ENCODE measurements around the gene TSPAN5. TPM values are rescaled to one million over a fixed set of nuclear protein-coding genes. Genes with fewer than 3 reads are reported as not detected.

The TSPAN5 gene
- total RNA-seq, 2 donors from 2014 or later, result 1.8 to 2.0 TPM

DNA sequence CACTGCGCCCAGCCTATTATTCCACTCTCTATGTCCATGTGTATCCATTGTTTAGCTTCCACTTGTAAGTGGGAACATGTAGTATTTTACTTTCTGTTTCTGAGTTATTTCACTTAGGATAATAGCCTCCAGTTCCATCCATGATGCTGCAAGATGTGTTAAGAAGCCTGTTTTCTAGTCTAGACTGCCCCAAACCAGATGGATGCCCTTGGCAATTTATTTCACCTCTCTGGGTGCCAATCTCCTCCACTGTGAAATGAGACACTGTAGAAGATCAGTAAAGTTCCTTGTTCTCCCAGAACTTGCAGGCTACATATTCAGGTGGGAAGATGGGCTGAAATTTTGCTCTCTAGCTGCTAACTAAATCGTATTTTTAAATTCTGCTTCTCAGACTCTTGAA lies 72.8 kb downstream of the TSPAN5 start:
- H3K27me3 ChIP-seq, result no peaks in the 10 kb centered on the region
- no peak for TF ChIP-seq POLR2A (IDR thresholded peaks at IDR 0.05)
- TF ChIP-seq, protein P1, sequence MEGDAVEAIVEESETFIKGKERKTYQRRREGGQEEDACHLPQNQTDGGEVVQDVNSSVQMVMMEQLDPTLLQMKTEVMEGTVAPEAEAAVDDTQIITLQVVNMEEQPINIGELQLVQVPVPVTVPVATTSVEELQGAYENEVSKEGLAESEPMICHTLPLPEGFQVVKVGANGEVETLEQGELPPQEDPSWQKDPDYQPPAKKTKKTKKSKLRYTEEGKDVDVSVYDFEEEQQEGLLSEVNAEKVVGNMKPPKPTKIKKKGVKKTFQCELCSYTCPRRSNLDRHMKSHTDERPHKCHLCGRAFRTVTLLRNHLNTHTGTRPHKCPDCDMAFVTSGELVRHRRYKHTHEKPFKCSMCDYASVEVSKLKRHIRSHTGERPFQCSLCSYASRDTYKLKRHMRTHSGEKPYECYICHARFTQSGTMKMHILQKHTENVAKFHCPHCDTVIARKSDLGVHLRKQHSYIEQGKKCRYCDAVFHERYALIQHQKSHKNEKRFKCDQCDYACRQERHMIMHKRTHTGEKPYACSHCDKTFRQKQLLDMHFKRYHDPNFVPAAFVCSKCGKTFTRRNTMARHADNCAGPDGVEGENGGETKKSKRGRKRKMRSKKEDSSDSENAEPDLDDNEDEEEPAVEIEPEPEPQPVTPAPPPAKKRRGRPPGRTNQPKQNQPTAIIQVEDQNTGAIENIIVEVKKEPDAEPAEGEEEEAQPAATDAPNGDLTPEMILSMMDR (IDR thresholded peaks at IDR 0.05), result no peak

DNA sequence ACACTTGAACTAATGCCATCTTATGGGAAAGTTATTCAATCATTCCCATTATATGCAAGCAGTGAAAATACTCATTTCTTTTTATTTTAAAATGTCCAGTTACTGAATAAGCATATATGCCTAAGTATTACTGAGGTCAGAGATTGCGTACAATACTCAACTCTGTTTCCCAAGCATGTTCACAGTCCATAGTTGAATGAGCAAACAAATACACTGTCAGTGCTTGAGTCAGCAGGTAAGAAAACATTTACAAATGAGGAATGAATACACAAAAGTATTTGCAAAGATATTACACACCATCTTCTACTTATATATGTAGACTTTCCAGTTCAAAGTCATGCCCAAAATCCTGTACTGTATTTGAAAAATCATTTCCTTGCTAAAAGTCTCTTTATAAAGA lies 74.1 kb downstream of the TSPAN5 start:
- Histone ChIP-seq H3K9me3 (no peaks in the 10 kb centered on the region), H3K27me3 (no peaks in the 10 kb centered on the region), H3K4me1 (no peaks in the 10 kb centered on the region), H3K4me3 (no peak overlapping the region), H3K27ac (no peak overlapping the region), H3K36me3 (replicated peaks in 1 of 2; ENCODE audit: insufficient read depth in 1 of 2, low read depth in 2 of 2) (no peaks in the 10 kb centered on the region)
- 75 to 92% methylated on average over 1 of the region's 1 CpG for WGBS, 2 donors
- ATAC-seq (no peak), DNase-seq (no peak)
- TF ChIP-seq, protein P1 (IDR thresholded peaks at IDR 0.05), result no peak
- no peak for TF ChIP-seq POLR2A (IDR thresholded peaks at IDR 0.05)
- intact Hi-C loops (cut with DNase I), result no loop called here

More for the DNA sequence above, 72.8 kb downstream of the TSPAN5 start:
- Histone ChIP-seq H3K4me3 (no peak overlapping the region), H3K9me3 (no peaks in the 10 kb centered on the region), H3K27ac (no peak overlapping the region), H3K4me1 (no peaks in the 10 kb centered on the region), H3K36me3 (replicated peaks in 1 of 2; ENCODE audit: insufficient read depth in 1 of 2, low read depth in 2 of 2) (no peaks in the 10 kb centered on the region)
- intact Hi-C loops (cut with DNase I), result no loop called here
- WGBS, 2 donors, result 84 to 88% methylated on average over 2 of the region's 2 CpGs
- no peak for DNase-seq
- ATAC-seq, result no peak

DNA sequence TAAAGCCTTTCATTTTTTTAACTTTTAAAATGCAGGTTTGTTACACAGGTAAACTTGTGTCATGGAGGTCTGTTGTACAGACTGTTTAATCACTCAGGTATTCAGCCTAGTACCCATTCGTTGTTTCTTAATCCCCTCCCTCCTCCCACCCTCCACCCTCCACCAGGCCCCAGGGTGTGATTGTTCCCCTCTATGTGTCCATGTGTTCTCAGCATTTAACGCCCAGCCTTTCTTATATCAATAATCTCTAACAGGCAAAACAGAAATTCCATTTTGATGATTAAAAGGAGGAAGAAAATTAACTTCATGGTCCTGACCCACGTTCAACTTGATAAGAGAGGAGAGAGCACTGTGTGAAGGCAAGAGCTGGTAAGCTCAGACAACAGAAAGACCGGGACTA lies 75.1 kb downstream of the TSPAN5 start:
- Histone ChIP-seq H3K27ac (no peak overlapping the region), H3K4me1 (no peaks in the 10 kb centered on the region)

DNA sequence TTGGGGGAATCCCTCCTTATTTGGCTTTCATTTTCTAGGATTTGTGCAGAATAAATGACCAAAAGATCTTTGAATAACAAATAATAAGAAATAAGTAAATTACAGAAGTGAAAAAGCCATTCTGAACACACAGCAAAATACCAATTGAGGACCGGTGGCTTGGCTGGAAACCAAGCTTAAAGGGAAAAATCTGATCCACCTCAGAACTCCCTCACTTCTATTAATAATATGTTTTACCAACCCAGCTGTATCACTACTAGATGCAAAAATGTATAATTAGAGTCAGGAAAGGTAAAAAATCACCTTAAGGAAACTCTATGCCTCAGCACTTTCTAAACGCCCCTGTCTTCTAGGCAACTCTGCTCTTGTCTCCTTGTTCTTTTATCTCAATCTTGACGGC lies 77.3 kb downstream of the TSPAN5 start:
- no peaks in the 10 kb centered on the region for H3K4me1 ChIP-seq
- no peaks in the 10 kb centered on the region for H3K27me3 ChIP-seq
- 67 to 77% methylated on average over 3 of the region's 3 CpGs for WGBS, 2 donors
- H3K27ac ChIP-seq, result no peak overlapping the region
- no peak for DNase-seq
- no peaks in the 10 kb centered on the region for H3K9me3 ChIP-seq
- ATAC-seq, result no peak
- TF ChIP-seq POLR2A (IDR thresholded peaks at IDR 0.05), result no peak
- TF ChIP-seq, protein P1 (IDR thresholded peaks at IDR 0.05), result no peak
- H3K36me3 ChIP-seq (replicated peaks in 1 of 2; ENCODE audit: insufficient read depth in 1 of 2, low read depth in 2 of 2), result no peaks in the 10 kb centered on the region
- no peak overlapping the region for H3K4me3 ChIP-seq
- intact Hi-C loops (cut with DNase I), result no loop called here

More for the DNA sequence above, 75.1 kb downstream of the TSPAN5 start:
- no peaks in the 10 kb centered on the region for H3K9me3 ChIP-seq
- 39 to 48% methylated on average over 4 of the region's 4 CpGs for WGBS, 2 donors
- intact Hi-C loops (cut with DNase I), result no loop called here
- TF ChIP-seq, protein P1 (IDR thresholded peaks at IDR 0.05), result no peak
- TF ChIP-seq POLR2A (IDR thresholded peaks at IDR 0.05), result no peak
- H3K36me3 ChIP-seq (replicated peaks in 1 of 2; ENCODE audit: insufficient read depth in 1 of 2, low read depth in 2 of 2), result no peaks in the 10 kb centered on the region
- ATAC-seq, result no peak
- DNase-seq, result no peak
- H3K4me3 ChIP-seq, result no peak overlapping the region
- no peaks in the 10 kb centered on the region for H3K27me3 ChIP-seq

DNA sequence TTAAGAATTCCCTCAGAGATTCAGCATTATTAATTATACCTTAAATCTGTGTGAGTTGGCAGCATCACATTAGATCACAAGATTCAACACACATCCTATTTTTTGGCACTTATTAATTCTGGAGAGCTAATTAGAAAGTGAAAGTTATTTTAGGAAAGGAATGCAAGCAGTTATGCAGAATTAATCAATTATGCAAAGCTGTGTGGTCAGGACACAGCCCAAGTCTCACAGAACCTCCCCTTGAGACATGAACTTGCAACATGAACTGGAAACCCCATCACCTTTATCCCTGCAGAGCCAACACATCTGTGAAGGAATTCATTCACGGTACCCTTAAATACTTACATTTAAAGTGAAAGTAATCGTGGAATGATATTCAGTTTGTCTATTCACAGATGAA lies 80.5 kb downstream of the TSPAN5 start:
- H3K27ac ChIP-seq, result no peak overlapping the region
- ATAC-seq (no peak), DNase-seq (no peak)
- TF ChIP-seq POLR2A (IDR thresholded peaks at IDR 0.05), result no peak
- TF ChIP-seq, protein P1 (IDR thresholded peaks at IDR 0.05), result no peak
- H3K4me1 ChIP-seq, result no peaks in the 10 kb centered on the region
- H3K36me3 ChIP-seq (replicated peaks in 1 of 2; ENCODE audit: insufficient read depth in 1 of 2, low read depth in 2 of 2), result no peaks in the 10 kb centered on the region
- no peak overlapping the region for H3K4me3 ChIP-seq
- WGBS, 2 donors, result 40 to 42% methylated on average over 2 of the region's 2 CpGs
- intact Hi-C loops (cut with DNase I), result no loop called here
- no peaks in the 10 kb centered on the region for H3K9me3 ChIP-seq
- no peaks in the 10 kb centered on the region for H3K27me3 ChIP-seq
